NCI-H2196 (cell line): Measurements from ENCODE around the gene PPARD.
"Not testable (repeated sequence)": the region's sequence is repeated elsewhere in the genome, so short reads cannot be mapped to it uniquely, and the experiment has no call there.

Experiments used
- DNase-seq: peaks from one replicate; lab custom pipeline; 2025; ENCODE audit not compliant: unreplicated experiment; lab: John Stamatoyannopoulos, UW

PPARD gene

DNA sequence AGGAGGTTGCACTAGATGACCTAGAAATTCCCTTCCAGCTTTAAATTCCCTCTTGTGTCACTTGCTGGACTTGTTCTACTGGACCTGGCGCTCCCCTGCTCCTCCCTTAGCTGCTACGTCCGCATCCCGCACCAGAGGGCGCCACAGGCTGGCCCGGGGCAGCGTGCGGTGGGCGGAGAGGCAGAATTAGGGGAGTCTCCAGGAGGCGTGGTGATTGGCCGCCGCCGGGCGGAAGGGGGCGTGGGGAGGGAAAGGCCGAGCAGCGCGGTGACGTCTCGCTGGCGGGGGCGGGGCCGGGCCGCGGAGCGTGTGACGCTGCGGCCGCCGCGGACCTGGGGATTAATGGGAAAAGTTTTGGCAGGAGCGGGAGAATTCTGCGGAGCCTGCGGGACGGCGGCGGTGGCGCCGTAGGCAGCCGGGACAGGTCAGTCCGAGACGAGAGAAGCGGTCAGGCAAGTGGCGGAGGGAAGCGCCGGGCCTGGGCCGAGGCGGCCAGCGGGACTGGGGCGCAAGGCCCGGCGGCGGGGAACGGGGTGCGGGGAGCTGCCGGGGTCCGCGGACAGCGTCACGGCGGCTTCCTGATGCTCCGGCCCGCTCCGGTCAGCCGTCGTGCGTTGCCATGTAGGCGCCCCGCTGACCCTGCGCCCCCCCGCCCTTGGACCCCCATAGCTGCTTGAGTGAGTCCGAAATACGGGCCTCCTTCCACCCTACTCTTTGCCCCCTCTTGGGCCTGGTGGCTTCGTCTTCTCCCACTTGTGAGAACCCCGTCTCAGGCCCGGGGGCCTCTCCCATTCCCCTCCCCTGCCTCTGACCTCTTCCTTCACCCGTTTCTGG lies at the start of gene PPARD:
Gene PPARD (plus strand): TSS at position 301 of the 834 bp plus-strand sequence. CDS start 68,530 bp downstream, outside the sequence.
- DNase-seq: peak; percentile 97

DNA sequence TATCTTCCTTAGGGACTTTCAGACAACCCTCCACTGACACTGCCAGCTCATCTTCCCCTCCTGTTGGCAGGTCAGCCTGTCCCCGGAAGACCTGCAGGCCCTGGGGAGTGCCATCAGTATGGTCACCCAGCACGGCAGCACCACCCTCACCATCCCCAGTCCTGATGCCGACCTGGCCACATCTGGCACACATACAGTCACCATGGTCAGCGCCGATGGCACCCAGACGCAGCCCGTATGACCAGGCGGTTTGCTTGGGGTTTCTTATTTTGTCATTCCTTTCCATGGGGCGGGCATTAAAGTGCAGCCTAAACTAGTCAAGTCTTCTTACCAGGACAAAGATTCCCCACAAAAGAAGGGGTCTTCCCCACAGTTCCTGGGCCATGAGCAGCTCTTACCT lies 48.7 kb upstream of the PPARD start:
- no peak for DNase-seq

DNA sequence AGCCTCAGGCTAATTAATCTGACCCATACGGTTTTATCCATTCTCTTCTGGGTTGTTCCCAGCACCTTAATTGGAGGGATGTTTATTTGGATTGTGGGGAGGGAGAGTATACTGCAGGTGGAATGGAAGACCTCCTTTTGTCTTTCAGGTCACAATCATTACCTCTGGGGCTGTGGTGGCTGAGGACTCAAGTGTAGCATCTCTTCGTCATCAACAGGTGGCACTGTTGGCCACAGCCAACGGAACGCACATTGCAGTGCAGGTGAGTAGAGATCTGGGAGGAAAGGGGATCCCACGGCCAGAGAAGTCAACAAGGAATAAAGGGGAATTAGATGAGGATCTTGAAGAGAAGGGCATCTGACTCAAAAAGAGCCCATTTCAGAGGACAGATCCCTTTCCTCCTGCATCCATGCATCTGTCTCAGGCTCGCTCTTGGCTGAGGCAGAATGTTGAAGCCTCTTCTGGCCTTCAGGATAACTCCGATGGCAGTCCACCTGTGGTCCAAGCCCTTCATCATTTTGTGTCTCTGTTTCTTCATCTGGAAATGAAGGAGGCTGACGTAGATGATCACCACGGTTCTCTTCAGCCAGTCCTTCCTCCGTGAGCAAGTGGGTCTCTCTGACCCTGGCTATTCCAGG lies 47.9 kb upstream of the PPARD start:
- DNase-seq: peak; percentile 55

DNA sequence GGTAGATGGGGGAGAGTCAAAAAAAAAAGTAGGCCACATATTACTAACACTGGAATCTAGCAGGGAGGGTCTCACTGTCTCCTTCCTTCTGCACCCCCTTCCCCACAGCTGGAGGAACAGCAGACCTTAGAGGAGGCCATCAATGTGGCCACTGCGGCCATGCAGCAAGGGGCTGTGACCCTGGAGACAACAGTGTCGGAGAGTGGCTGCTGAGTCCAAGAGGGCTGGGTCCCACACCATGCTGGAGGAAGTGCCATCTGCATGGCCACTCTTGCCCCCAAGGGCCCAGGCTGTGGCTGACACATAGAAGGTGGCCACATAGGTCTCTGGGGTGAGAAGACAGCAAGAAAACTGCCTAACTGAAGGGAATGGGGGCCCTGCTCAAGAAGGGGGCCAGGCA lies 47.3 kb upstream of the PPARD start:
- DNase-seq: no peak

DNA sequence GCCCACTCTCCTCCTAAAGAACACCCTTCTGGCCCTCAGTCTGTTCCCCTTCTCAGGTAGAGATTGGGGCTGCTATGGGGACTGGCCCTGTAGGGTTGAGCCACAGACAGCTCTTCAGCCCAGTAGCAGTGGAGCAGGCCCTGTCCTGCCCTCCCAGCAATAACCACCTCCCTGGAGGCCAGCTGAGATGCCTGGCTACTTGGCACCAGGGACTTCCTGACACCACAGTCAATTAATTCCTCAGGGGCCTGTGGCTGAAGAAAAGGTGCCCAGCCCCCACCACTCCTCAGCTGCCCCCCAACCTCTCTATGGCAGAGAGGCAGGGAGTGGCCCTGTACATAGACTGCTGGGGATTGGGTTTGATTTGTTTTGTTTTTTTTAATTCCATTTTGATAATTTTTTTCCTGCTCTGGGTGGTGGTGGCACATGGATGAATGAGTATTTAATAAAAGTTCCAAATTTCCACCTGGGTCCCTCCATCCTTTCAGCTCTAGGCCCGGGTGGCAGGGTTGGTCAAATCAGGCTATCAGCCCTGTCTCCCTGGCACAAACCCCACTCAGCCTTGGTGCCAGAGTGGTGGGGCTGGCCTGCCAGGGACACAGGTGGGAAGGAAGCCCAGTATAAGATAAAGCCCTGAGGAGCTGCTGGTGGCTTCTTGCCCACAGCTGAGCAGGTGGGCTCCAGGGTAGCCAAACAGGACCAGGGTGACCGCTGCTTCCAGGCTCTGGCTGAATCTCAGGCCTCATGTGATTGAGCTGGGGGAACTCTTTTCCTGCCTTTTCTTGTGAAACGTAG lies 46.6 kb upstream of the PPARD start:
- peak; percentile 9 for DNase-seq

DNA sequence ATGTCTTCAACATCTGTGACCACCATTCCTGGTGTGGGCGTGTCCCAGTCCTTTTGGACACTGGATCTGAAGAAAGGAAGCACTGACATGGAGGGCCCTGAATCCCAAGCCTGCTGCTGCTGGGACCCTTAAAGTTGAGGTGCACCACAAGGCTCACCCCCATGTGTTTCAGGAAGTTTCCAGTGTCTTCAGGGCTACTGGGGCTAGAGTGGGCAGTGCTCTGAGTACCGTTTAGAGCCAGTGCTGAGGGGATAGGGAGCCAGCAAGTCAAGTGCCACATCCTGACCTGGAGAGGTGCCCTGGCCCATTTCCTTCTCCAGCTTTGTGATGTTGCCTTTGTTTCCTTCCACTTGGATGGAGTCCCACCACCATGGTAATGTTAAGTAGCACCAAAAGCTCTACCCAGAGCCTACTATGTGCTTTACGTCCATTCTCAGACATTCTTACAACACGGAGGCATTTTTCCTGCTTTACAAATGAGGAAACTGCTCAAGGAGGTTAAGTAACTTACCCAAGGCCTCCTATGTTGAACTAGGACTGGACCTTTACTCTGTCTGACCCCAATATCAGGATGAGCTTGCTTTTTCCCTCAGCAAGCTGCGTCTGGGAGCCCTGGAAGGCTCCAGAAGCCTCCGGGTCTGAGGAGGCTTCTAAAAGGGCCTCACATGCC lies 45.3 kb upstream of the PPARD start:
- DNase-seq: no peak

DNA sequence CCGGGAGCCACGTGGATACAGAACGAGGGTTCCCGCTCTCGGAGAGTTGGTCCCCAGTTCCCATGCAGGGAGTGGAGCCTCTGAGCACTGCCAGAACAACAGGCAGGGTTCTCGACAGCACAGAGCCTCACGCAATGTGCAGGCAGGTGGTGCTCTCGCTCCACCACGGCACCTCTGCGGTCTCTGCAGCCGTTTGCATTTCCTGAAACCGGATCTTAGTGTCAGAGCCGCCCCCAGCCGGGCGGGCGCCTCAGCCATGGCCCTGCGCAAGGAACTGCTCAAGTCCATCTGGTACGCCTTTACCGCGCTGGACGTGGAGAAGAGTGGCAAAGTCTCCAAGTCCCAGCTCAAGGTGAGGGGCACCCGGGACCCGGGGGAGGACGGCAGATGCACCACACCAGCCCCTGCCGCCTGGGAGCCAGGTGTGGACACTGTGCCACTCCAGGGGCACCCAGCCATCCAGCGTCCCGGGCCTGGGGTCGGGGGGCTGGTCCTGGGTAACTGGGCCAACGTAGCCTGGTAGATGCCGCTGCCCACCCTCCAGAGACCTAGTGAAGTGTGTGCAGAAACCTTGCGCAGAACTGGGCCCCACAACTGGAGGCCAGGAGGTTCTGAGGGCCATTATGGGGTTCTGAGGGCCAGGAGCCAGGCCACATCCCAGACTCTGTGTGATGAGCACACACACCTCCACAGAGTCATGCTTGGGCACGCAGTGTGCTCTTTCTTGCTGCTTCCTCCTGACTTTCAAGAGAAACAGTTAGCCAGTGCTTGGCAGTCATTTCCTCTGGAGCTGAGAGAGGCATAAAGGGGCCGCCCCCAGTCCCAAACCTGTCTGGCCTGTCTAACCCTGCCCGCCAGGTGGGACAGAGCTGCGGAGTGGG lies 44.5 kb upstream of the PPARD start, which contains the start of gene DEF6:
Gene DEF6 (plus strand): TSS at position 218 of the 881 bp plus-strand sequence. CDS start 39 bp downstream, at position 257.
- peak; percentile 92 for DNase-seq

DNA sequence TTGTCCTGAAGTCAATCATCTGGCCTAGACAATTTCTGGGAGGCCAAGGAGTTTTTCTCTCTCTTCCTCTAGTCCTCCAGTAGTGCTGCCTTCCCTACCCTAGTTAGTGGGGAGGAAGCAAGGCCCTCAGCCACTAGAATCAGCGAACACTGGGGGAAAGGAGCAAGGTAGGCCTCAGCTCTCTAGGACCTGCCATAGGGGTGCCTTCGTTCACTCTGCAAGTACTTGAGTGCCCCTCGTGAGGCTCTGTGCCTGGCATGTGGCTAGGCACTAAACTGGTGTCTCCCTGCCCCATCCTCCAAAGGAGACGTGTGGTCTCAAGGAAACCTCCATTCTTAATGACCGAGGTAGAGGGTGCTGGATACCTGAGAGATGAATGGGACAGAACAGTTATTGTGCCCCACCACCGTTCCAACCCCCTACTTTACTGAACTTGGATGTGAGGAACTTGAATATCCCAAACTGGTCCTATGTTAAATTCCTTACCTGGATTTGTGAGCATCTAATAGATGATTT lies 43.7 kb upstream of the PPARD start:
- DNase-seq: no peak

DNA sequence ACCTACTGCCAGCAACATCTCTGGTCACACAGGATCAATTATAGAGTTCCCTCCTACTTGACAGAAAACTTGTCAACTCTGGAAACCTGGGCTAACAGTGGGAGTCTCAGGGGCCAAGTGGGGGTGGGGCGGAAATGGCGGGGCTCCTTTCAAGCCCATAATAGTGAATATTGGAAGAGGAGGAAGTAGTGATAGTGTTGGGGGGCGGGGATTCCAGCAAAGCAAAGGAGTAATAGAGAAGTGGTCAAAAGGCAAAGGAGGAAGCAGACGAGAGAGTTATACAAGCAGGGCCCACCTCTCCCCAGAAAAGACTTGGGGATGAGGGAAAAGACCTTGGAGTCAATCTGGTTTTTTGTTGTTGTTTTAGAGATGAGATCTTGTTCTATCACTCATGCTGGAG lies 42.7 kb upstream of the PPARD start:
- no peak for DNase-seq

DNA sequence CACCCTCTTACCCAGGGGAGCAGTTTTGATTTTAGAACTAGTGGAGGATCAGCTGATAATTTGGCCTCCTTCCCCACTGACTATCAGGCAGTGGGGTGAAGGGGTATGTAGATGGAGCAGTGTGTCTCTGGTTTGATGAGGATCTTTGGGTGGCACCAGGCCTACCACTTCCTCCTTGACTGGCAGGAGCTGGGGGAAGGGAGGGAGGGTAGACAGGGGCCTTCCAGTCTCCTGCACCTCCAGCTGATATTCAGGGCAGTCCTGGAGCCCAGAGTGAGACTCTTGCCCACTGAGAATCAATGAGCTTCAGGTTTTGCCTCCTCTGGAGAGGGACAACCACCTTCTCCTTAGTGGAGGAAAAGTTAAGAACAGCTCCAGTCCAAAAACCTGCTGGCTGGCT lies 41.5 kb upstream of the PPARD start:
- DNase-seq: no peak

DNA sequence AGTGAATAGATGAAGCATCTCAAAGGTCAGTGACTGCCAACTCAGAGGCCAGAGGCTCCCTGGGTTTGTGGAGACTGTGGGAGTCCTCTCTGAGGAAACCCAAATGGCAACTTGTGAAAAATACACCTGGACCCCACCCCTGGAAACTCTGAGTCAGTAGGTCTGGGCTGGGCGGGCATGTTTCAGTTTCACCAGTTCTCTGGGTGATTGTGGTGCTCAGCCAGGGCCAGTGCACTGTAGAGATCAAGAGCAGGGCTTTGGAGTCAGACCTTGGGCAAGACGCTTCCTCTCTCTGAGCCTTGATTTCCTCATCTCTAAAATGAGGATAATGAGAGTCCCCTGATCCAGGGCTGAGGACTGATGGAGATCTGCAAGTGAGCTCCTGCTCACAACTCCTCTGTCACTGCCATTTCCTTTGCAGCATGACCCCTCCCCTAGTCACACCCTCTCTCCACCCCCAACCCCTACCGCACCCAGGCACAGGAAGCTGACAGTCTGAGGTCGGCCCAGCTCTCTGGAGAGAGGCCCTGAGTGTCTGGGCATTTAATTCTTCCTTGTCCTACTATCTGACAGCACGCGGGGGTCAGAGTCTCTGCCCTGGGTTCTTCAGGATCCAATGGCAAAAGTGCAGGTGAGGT lies 39.6 kb upstream of the PPARD start:
- no peak for DNase-seq

DNA sequence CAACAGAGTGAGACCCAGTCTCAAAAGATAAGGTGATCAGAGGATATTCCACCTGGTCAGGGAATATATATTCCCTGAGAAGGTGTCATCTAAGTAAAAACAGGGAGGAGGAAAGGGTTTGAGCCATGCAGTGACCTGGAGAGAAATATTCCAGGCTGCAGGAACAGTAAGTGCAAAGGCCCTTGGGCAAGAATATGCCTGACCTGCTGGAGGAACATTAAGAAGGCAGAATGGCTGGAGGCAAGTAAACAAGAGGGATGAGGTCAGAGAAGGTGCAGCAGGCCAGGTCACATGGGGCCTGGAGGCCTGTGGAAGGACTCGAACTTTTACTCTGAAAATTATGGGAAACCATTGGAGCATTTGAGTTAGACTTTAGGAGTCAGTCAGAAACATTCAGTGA lies 38.1 kb upstream of the PPARD start:
- DNase-seq: no peak

DNA sequence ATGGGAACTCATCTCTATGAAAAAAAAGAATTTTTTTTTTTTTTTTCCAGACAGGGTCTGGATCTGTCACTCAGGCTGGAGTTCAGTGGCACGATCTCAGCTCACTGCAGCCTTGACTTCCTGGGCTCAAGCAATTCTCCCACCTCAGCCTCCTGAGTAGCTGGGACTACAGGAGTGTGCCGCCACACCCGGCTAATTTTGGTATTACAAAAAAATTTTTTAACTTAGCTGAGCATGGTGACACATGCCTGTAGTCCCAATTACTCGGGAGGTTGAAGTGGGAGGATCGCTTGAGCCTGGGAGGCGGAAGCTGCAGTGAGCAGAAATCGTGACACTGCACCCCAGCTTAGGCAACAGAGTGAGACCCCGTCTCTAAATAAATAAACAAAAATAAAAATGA lies 37.2 kb upstream of the PPARD start:
- DNase-seq: no peak

DNA sequence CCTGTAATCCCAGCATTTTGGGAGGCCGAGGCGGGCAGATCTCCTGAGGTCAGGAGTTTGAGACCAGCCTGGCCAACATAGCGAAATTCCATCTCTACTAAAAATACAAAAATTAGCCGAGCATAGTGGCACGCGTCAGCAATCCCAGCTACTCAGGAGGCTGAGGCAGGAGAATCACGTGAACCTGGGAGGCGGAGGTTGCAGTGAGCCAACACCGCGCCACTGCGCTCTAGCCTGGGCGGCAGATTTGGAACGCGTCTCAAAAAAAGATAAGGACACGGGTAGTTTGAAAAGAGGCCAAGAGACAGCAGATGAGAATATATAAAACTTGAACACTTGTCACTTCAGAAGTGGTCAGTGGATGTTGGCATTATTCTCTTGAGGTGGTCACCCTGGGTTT lies 35.2 kb upstream of the PPARD start:
- DNase-seq: not testable (repeated sequence)

DNA sequence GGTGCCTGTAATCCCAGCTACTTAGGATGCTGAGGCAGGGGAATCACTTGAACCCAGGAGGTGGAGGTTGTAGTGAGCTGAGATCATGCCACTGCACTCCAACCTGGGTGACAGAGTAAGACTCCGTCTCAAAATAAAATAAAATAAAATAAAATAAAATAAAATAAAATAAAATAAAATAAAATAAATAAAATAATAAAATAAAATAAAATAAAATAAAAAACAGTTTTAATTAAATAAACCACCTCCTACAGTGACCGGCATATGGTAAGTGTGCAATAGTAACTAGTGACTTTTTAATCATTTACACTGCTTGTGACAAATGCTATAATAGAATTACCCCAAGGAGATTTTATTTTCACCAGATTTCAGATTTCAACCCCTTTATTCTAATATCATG lies 33.8 kb upstream of the PPARD start:
- not testable (repeated sequence) for DNase-seq

DNA sequence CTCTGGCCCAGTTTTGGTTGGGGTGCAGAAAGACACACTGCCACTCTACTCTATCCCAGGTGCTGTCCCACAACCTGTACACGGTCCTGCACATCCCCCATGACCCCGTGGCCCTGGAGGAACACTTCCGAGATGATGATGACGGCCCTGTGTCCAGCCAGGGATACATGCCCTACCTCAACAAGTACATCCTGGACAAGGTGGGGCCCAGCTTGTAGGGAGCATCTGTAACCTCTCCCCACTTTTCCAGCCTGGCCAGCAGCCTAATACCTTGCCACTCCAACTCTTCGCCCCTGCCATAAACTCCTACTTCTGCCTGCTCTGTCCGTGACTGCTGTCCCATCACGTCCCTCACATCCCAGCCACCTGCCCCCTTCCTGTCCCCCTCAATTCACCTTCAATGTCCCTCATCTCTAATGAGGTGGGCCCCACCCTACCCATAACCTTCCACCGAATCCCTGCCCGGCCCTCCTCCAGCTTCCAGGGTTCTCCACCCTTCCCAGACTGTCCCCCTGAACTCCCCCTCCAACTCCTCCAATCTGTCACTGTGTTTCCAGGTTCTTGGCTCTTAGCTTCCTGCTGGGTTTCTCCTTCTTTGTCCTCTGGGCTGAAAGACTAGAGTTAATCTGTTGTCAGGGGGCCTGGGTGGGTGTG lies 32.6 kb upstream of the PPARD start:
- no peak for DNase-seq

DNA sequence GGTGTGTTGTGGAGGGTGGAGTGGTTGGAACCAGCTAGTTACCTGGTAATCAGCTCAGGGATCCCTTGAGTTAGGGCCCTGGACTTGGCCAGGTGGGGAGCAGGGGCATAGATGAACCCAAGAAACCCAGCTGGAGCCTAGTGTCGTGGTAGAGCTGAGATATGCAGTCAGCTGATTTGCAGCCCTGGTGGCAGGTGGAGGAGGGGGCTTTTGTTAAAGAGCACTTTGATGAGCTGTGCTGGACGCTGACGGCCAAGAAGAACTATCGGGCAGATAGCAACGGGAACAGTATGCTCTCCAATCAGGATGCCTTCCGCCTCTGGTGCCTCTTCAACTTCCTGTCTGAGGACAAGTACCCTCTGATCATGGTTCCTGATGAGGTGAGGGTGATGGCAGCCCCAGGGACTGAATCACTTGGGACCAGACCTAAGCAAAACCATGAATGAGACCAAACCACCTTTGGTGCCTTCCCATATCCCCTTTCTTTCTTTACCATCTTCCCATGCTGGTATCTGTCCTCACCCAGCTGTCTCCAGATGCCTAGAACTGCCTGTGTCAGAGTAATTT lies 32.0 kb upstream of the PPARD start:
- DNase-seq: no peak

DNA sequence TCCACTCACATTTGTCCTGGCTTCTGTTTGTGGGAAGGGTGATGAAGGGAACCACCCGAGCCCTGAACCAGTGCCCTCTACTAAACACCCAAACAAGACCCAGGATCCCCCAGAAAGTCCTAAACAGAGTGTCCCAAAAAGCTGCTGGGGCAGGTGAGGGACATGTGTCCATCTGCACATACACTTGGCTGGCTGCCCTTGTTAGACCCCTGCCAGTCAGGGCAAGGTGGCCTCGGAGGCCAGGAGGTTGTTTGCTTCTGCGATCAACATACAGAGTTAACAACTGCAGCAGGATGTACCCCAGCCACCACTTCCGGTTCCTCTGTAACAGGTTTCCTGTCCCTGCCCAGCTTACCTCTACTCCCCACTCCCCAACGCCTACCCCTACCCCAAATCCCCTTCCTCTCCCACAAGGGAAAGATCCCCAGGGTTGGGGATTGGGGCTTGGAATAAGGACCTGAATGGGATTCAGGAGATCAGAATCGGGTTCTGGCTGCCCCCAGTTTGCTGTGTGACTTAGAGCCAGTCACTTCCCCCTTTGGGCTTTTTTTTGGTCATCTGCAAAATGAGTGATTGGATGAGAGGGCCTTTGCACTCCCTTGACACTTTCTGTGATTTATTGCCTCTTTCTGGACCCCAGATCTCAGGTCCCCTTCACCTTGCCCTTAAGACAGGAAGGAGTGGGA lies 30.8 kb upstream of the PPARD start:
- no peak for DNase-seq
